OCI-LY7 (cell line): ENCODE measurements around the gene APOBEC3G.

Experiments used
- EZH2phosphoT487 ChIP-seq: fragments of 200-600 bp; sonication (generic); IDR thresholded peaks from 2 replicates; pipeline ENCODE4 v1.6.1; 2018; ENCODE audit warnings: low read depth, borderline replicate concordance, mild to moderate bottlenecking, mixed run types, antibody characterized with exemption, low read length, moderate library complexity, mixed read lengths
- TF ChIP-seq, protein P1 (sequence below): fragments of 200-600 bp; sonication (generic); conservative IDR thresholded peaks from 2 replicates; pipeline ENCODE4 v1.5.1; 2014; ENCODE audit warnings: mild to moderate bottlenecking, antibody characterized with exemption, low read length, moderate library complexity, mixed read lengths

DNA sequence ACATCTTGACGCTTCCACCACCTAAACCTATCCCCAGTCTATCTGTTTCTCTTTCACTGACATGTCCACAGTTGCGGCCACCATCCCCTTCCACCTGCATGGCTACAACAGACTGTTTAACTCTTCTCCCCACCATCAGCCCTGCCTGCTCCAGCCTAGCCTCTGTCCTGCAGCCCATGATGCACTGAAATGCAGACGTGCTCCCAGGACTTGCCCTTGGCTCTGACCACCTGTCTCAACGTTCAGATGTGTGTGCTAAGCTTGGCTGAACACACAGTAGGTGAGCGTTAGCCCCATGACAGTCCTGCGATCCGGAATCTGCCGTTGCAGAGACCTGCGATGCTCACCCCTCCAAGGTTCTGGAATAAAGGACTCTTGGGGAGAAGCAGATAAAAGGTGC is 52.7 kb downstream of the APOBEC3G start:
- TF ChIP-seq, protein P1, sequence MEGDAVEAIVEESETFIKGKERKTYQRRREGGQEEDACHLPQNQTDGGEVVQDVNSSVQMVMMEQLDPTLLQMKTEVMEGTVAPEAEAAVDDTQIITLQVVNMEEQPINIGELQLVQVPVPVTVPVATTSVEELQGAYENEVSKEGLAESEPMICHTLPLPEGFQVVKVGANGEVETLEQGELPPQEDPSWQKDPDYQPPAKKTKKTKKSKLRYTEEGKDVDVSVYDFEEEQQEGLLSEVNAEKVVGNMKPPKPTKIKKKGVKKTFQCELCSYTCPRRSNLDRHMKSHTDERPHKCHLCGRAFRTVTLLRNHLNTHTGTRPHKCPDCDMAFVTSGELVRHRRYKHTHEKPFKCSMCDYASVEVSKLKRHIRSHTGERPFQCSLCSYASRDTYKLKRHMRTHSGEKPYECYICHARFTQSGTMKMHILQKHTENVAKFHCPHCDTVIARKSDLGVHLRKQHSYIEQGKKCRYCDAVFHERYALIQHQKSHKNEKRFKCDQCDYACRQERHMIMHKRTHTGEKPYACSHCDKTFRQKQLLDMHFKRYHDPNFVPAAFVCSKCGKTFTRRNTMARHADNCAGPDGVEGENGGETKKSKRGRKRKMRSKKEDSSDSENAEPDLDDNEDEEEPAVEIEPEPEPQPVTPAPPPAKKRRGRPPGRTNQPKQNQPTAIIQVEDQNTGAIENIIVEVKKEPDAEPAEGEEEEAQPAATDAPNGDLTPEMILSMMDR = no peak
- TF ChIP-seq EZH2phosphoT487 = no peak
